Dedifferentiated amniotic fluid mesenchymal stem cell (primary cell): Measurements from ENCODE around the gene GTPBP6.
"Not testable (repeated sequence)": the region's sequence is repeated elsewhere in the genome, so short reads cannot be mapped to it uniquely, and the experiment has no call there.

Source experiments
- DNase-seq: peaks from one replicate; pipeline ENCODE4 v3.0.0-alpha.2; 2016; ENCODE audit errors: extremely low spot score

Gene GTPBP6

DNA sequence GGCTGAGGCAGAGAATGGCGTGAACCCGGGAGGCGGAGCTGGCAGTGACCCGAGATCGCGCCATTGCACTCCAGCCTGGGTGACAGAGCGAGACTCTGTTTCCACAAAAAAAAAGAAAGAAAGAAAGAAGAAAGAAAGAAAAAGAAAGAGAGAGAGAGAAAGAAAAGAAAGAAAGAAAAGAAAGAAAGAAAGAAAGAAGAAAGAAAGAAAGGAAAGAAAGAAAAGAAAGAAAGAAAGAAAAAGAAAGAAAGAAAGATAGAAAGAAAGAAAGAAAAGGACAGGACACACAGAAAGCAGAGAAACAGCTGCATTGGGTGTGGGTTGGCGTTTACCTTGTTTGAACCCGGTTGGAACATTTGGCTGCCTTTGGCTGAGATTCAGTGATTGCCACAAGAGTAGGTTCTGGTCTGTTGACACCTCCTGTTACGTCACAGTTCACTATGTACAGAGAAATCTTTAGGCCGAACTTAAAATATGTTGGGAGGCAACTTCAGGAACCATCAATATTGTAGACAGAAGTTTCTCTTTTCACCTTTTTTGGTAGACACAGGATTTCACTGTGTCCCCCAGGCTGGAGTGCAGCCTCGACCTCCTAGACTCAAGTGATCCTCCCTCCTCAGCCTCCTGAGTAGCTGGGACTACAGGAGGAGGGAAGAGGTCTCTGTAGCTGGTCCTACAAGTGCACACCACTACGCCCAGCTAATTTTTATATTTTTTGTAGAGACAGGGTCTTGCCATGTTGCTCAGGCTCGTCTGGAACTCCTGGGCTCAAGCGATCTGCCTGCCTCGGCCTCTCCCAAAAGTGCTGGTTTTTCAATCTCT is 53.8 kb downstream of the GTPBP6 start:
- no peak for DNase-seq

DNA sequence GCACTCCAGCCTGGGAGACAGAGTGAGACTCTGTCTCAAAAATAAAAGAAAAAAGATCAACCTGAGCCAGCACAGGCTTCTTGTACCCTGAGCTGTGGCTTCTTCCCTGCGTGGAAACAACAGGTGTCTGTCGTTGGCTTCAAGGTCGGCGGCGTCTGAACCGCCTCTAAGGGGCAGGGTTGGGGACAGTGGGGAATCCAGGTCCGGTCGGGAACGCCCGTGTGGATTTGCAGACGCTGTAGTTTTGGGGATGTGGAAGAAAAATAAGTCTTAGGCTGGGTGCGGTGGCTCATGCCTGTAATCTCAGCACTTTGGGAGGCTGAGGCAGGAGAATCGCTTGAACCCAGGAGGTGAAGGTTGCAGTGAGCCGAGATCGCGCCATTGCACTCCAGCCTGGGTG is 54.6 kb downstream of the GTPBP6 start:
- not testable (repeated sequence) for DNase-seq

DNA sequence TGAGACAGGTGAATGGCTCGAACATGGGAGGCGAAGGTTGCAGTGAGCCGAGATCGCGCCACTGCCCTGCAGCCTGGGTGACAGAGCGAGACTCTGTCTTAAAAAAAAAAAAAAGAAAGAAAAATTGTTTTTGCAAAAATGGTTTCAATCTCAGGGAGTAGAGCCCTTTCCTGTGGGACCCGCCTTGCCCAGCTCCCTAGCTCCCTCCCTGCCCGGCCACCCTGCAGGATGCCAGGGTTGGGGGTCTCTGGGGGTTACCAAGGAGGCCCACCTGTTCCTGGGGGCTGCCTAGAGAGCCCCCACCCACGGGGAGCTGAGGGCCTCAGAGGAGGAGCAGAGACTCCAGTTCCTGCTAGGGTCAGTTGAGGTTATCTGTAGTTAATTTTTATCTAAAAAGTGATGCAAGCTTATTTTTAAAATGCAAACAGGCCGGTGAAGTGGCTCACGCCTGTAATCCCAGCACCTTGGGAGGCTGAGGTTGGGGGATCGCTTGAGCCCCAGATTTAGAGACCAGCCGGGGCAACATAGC is 56.2 kb downstream of the GTPBP6 start:
- DNase-seq, result no peak

- no peak for DNase-seq
Observed at GRCh38 chrX:261919-262352, 56.7 kb downstream of the GTPBP6 start.

DNA sequence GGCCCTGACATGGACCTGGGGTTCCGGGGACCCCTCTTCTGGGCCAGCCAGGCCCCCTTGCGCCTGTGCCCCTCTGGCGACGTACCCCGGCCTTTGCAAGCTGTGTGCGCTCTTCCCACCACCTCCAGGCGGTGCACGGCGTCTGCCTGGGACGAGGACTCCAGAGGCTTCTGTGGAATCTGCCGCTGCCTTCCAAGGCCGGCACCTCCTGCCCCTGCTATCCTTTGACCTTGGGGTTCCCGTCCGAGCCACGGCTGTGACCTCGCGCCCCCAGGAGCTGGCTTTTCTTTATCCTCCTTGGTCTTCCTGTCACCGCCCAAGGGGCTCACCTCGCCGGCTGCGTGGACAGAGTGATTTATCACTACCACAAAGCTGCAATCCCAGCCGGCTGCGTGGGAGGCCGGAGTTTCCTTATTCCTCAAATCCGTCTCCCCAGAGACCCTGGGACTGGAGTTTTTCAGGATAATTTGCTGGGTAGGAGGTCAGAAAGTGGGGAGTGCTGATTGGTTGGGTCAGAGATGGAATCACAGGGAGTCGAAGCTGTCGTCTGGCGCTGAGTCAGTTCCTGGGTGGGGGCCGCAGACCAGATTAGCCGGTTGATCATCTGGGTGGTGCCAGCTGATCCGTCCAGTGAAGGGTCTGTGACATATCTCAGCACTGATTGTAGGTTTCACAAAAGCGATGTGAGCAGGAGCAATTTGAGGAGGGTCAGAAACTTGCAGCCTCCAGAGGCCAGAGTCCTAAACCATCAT is 57.3 kb downstream of the GTPBP6 start:
- no peak for DNase-seq

DNA sequence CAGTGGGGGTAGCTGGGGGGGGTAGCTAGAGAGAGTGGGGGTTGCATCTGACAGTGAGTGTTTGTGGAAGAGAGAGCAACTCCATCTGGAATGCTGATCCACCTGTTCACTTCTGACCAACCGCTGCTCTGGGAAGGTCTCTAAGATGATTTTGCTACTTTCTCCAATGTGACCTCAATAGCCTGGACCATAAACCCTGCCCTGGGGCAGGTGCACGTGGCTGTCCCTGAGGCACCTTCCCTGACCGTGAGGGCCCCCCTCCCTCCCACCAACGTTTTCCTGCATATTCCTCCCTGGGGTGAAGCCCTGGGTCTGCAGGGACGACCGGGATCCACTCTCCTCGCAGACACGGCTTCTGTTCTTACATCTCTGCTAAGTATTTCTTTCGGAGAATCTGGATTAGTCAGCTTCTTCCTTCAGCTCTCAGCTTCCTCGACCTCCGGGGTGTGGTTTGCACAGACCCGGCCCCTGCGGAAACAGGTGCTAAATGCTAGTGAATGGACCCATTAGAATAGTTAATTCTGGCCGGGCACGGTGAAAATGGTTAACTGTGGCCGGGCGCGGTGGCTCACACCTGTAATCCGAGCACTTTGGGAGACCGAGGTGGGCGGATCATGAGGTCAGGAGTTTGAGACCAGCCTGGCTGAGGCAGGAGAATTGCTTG is 58.8 kb downstream of the GTPBP6 start:
- no peak for DNase-seq

DNA sequence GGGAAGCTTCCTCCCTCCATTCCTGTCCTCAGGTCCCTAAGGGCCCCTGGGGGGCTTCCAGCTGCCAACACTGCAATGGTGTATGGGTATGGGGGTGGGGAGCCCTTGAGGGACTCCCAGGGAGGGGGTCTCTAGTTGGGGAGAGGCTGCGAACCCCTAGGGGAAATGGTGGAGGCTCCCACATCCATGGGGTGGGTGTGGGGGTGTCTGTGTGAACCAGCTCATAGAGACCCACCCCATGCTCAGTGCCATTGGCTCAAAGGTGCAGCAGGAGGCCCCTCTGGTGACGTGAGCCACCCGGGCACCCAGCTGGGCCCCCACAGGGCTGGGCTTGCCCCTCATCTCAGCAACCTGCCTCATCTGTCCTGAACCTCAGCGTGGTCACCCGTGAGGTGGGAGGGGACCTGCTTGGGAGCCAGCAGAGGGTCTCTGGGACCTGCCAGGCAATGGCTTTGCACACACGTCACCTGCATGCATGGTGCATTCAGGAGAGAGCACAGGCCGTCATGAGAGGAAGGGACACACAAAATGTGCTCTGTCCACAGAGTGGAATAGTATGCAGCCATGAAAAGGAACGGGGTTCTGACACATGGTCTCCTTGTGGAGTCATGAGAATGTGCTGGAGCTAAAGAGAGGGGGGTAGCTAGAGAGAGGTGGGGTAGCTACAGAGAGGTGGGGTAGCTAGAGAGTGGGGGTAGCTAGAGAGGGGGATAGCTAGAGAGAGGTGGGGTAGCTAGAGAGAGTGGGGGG is 60.1 kb downstream of the GTPBP6 start:
- DNase-seq, result no peak

DNA sequence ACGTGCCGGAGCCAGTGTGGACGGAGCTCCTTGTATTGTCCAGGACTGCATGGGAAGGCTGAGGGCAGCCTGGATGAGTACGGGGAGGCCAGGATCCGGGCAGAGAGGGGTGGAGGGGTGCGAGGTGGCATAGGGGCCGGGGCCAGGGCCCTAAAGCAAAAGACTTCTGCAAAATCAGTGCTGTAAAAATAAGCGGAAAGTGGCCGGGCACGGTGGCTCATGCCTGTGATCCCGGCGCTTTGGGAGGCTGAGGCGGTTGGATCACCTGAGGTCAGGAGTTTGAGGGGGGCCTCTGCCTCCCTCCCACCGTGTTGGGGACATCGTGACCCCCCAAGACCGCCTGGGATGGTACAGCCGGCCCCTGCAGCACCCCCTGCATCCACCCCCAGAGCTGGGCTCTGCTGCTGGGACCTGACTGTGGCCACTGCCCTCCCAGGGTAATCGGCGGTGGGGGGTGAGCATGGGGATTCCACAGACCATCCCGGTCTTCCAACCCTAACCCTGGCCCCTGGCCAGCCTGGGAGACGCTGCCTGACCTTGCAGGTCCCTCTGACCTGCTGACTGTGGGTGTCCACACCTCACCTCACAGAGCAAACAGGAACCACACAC is 60.8 kb downstream of the GTPBP6 start:
- no peak for DNase-seq

DNA sequence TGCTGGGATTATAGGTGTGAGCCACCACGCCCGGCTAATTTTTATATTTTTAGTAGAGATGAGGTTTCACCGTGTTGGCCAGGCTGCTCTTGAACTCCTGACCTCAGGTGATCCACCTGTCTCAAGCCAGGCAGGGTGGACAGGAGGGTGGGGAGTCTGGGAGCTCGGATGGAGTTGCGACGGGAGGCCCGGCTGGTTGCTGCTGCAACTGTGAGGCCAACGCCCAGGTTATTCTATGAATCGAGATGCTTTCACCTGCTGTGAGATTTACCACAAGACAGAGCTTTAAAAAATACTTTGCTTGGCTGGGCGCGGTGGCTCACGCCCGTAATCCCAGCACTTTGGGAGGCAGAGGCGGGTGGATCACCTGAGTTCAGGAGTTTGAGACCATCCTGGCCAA is 61.5 kb downstream of the GTPBP6 start:
- not testable (repeated sequence) for DNase-seq

DNA sequence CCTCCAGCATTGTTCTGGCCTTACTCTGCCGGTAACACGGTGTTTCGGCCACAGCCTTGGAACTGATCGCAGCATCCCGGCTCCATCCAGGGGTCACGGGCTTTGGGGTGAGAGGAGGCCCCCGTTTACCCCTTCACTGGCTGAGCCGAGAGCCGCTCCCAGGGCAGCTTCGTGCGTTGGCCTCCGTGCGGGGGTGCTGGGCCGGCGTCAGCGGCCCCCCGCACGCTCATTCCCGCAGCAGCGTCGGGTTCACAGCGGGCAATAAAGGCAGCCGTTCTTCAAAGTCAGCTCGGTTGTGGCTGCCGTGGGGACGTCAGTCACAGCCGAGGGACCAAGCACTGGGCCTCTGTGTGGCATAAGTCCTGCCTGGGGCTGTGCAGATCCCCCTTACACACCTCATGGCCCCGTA is 62.7 kb downstream of the GTPBP6 start:
- no peak for DNase-seq
